AG09319 (cell line): ENCODE measurements around the gene KIF11.

Experiments
- DNase-seq: peaks from one replicate; pipeline ENCODE4 v3.0.0-alpha.2; 2010; ENCODE audit warnings: low read depth; ENCODE audit errors: extremely low read depth
- TF ChIP-seq, protein P1 (sequence below): IDR thresholded peaks from 2 replicates; pipeline ENCODE4 v1.5.1; 2011; ENCODE audit warnings: low read depth, mild to moderate bottlenecking, inconsistent platforms, low read length, moderate library complexity

KIF11 gene

DNA sequence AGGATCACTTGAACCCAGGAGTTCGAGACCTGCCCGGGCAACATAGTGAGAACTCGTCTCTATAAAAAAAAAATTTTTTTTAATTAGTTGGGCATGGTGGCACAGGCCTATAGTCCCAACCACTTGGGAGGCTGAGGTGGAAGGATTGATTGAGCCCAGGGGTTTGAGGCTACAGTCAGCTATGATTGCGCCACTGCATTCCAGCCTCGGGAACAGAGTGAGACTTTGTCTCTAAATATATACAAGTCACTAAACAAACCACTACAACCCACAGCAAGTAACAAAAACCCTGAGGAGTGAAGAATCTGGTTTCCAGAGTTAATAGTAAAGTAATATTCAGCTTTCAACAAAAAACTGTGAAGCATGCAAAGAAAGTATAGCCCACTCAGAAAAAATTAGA is 64.1 kb downstream of the KIF11 start:
- TF ChIP-seq, protein P1, sequence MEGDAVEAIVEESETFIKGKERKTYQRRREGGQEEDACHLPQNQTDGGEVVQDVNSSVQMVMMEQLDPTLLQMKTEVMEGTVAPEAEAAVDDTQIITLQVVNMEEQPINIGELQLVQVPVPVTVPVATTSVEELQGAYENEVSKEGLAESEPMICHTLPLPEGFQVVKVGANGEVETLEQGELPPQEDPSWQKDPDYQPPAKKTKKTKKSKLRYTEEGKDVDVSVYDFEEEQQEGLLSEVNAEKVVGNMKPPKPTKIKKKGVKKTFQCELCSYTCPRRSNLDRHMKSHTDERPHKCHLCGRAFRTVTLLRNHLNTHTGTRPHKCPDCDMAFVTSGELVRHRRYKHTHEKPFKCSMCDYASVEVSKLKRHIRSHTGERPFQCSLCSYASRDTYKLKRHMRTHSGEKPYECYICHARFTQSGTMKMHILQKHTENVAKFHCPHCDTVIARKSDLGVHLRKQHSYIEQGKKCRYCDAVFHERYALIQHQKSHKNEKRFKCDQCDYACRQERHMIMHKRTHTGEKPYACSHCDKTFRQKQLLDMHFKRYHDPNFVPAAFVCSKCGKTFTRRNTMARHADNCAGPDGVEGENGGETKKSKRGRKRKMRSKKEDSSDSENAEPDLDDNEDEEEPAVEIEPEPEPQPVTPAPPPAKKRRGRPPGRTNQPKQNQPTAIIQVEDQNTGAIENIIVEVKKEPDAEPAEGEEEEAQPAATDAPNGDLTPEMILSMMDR: no peak
- DNase-seq: no peak

DNA sequence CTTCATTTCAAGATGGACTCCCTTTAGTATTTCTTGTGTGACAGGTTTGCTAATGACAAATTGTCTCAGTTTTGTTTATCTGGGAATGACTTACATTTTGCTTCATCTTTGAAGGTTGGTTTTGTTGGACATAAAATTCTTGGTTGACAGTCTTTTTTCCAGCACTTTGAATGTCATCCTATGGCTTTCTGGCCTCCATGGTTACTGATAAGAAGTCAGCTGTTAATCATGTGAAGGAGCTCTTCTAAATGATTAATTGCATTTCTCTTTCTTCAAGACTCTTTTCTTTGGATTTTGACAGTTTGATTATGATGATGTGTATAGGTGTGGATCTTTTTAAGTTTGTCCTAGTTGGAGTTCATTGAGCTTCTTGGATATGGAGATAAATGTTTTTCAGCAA is 69.9 kb downstream of the KIF11 start:
- TF ChIP-seq, protein P1: no peak
- DNase-seq: no peak

DNA sequence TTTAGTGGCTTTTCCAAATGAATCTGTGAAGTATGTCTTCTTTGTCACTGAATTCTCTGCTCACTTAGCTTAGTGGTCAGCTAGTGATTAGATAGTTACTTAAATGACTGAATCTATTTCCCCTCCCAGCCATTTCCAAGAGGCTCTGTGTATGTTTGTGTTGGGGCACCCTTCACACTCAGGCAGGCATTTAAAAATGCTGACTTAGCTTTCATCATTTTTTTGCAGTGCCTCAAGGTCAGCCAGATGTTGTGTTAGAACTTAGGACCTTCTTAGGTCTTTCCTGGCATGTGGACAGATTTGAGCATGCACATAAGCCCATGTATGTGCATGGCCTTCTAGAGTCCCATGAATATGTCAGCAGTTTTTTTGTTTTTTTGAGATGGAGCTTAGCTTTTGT is 71.4 kb downstream of the KIF11 start:
- no peak for DNase-seq
- TF ChIP-seq, protein P1: no peak

DNA sequence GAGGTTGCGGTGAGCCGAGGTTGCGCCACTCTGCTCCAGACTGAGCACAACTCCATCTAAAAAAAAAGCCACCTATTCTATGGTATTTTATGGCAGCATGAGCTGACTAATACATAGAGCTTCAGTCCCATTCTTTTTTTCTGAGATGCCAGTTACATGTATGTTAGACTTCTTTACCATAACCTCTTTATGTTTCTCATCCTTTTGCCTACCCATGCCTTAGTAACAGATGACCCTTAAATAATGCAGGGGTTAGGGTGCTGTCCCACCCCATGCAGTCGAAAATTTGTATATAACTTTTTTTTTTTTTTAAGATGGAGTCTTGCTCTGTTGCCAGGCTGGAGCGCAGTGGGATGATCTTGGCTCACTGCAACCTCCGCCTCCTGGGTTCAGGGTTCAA is 74.1 kb downstream of the KIF11 start:
- DNase-seq: no peak
- TF ChIP-seq, protein P1: no peak

DNA sequence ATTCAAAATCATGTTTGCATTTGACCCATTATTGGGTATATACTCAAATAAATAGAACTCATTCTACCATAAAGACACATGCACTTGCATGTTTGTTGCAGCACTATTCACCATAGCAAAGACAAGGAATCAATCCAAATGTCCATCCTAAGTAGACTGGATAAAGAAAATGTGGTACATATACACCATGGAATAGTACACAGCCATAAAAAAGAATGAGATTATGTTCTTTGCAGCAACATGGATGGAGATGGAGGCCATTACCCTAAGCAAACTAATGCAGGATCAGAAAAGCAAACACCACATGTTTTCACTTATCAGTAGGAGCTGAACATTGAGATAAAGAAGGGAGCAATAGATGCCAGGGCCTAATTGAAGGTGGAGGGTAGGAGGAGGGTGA is 84.8 kb downstream of the KIF11 start:
- TF ChIP-seq, protein P1: no peak
- no peak for DNase-seq

DNA sequence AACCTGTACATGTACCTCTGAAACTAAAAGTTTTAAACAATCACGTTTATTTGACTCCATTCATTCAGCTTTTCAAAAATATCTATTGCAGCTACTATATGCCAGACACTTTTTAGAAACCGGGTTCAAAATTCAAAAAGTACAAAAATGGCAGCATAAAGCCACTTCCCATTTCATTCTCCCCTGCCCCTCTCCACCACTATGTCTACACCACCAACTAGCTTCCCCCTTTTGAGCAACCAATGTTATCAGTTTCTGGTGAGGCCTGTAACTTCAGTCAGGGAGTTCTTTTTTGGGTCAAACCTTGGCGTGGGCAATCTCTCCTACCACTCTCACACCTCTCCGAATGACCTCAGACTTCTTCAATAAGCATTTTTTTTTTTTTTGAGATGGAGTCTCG is 85.3 kb downstream of the KIF11 start:
- TF ChIP-seq, protein P1: no peak
- DNase-seq: no peak

DNA sequence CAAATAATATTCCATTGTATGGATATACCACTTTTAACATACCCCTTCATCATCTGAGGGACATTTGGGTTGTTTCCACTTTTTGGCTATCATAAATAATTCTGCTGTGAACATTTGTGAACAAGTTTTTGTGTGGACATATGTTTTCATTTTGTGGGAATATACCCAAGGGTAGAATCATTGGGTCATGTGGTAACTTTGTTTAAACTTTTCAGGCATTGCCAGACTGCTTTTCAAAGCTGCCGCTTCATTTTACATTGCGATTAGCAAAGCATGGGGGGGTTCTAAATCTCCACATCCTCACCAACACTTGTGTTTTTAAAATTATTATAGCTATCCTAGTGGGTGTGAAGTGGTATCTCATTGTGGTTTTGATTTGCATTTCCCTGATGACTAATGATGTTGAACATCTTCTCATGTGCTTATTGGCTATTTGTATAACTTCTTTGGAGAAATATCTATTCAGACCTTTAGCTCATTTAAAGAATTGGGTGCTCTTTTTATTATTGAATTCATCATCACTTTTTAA is 88.4 kb downstream of the KIF11 start:
- TF ChIP-seq, protein P1: no peak
- no peak for DNase-seq

DNA sequence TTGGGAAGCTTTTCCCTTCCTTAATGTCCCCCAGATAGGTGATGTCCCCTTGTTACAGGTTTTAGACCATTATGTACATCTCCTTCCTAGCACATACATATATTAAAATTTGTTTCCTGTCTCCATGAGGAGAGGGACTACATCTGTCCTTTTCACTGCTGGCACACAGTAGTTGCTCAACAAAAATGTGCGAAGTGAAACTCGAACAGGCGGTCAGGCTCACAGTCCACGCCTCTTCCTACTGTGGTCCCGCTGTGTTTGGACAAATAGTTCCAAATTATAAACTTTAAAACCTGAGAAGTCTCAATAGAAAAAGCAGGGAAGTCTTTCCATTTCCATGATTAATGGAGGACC is 95.6 kb downstream of the KIF11 start:
- TF ChIP-seq, protein P1: no peak
- no peak for DNase-seq
